Esophagus squamous epithelium (tissue), 4 donors: Measurements from ENCODE around the gene PRKCB.

Experiments
- POLR2A ChIP-seq, 4 donors: fragments of 450-650 bp; IDR thresholded peaks; one replicate each; pipeline ENCODE4 v1.6.1; 2017; ENCODE audit warnings: antibody characterized with exemption in 4 of 4, mild to moderate bottlenecking in 4 of 4, moderate library complexity in 3 of 4
- TF ChIP-seq, protein P1 (sequence below), 6 experiments: fragments of 450-650 bp in 4 of 6; fragments of 200-600 bp in 2 of 6; sonication (generic) in 2 of 6; IDR thresholded peaks; one replicate each; pipeline ENCODE4 v1.5.1; 2016 to 2019; ENCODE audit warnings: antibody characterized with exemption in 6 of 6, mild to moderate bottlenecking in 4 of 6, moderate library complexity in 4 of 6

GRCh38 chr16:24174504-24174903, 338.7 kb downstream of the PRKCB start:
- TF ChIP-seq, protein P1, sequence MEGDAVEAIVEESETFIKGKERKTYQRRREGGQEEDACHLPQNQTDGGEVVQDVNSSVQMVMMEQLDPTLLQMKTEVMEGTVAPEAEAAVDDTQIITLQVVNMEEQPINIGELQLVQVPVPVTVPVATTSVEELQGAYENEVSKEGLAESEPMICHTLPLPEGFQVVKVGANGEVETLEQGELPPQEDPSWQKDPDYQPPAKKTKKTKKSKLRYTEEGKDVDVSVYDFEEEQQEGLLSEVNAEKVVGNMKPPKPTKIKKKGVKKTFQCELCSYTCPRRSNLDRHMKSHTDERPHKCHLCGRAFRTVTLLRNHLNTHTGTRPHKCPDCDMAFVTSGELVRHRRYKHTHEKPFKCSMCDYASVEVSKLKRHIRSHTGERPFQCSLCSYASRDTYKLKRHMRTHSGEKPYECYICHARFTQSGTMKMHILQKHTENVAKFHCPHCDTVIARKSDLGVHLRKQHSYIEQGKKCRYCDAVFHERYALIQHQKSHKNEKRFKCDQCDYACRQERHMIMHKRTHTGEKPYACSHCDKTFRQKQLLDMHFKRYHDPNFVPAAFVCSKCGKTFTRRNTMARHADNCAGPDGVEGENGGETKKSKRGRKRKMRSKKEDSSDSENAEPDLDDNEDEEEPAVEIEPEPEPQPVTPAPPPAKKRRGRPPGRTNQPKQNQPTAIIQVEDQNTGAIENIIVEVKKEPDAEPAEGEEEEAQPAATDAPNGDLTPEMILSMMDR (IDR thresholded peaks at IDR 0.05) = no peak
- TF ChIP-seq POLR2A (IDR thresholded peaks at IDR 0.05) = no peak
